Stomach (tissue), 4 donors: ENCODE results near the gene WNK2.
"Not testable (repeated sequence)": the region's sequence is repeated elsewhere in the genome, so short reads cannot be mapped to it uniquely, and the experiment has no call there.

Source experiments
- CTCF ChIP-seq, 7 experiments: fragments of 450-650 bp in 4 of 7; fragments of 200-600 bp in 3 of 7; sonication (generic) in 3 of 7; IDR thresholded peaks; one replicate each; pipeline ENCODE4 v1.5.1; 2016 to 2019; ENCODE audit warnings: antibody characterized with exemption in 7 of 7, control low read depth in 2 of 7, mild to moderate bottlenecking in 1 of 7
- EP300 ChIP-seq: sonication (generic); formaldehyde crosslinking; IDR thresholded peaks from one replicate; pipeline ENCODE4 v1.6.1; 2017; ENCODE audit warnings: antibody characterized with exemption
- POLR2AphosphoS5 ChIP-seq, 3 donors: sonication (generic); formaldehyde crosslinking; IDR thresholded peaks; one replicate each; pipeline ENCODE4 v1.6.1; 2016; ENCODE audit warnings: antibody characterized with exemption in 3 of 3

- TF ChIP-seq EP300; POLR2AphosphoS5 (IDR thresholded peaks at IDR 0.05); CTCF (IDR thresholded peaks at IDR 0.05): not testable (repeated sequence)
Measured at GRCh38 chr9:93251309-93251708, 67.4 kb downstream of the WNK2 start.
